Measurements from ENCODE around the gene DYNLT5. TPM values are rescaled to one million over a fixed set of nuclear protein-coding genes. Genes with fewer than 3 reads are reported as not detected.

The DYNLT5 gene
- polyA plus RNA-seq, 1 donor (not counting 4 experiments of a cell fraction or from before 2014, with no cell fraction given): not detected

GRCh38 chr1:66770694-66771093, 18.4 kb downstream of the DYNLT5 start:
- Histone ChIP-seq H2AFZ (ENCODE audit: control insufficient read depth, low read length) (no peak overlapping the region), H3K9me3 (ENCODE audit: control insufficient read depth, low read depth, low read length) (no peaks in the 10 kb centered on the region), H3K9ac (ENCODE audit: control insufficient read depth, extremely low read depth, insufficient read depth, low read length) (no peak overlapping the region), H3K4me1 (ENCODE audit: control insufficient read depth, extremely low read depth, insufficient read depth, low read length) (no peaks in the 10 kb centered on the region), H3K27ac (ENCODE audit: control insufficient read depth, insufficient read depth, low read length) (no peak overlapping the region), H3K27me3 (ENCODE audit: control insufficient read depth, extremely low read depth, insufficient read depth, low read length) (no peaks in the 10 kb centered on the region), H3K4me2 (ENCODE audit: control insufficient read depth, extremely low read depth, insufficient read depth, low read depth, low read length) (no peak overlapping the region), H3K79me2 (ENCODE audit: control insufficient read depth, insufficient read depth, low read length) (no peaks in the 10 kb centered on the region), H3K4me3 (ENCODE audit: control insufficient read depth in 2 of 3, extremely low read depth in 1 of 3, insufficient read depth in 2 of 3, low read depth in 1 of 3, low read length in 3 of 3) (no peak overlapping the region), H3K36me3 (ENCODE audit: control insufficient read depth in 2 of 2, extremely low read depth in 1 of 2, insufficient read depth in 2 of 2, low read length in 2 of 2) (no peaks in the 10 kb centered on the region), H4K20me1 (ENCODE audit: control insufficient read depth, extremely low read depth, insufficient read depth, low read length) (no peaks in the 10 kb centered on the region), H3K9me1 (ENCODE audit: control insufficient read depth, extremely low read depth, insufficient read depth, low read length) (no peaks in the 10 kb centered on the region)
- TF ChIP-seq EZH2 (IDR thresholded peaks at IDR 0.05; ENCODE audit: low read length): no peak
- TF ChIP-seq CTCF (optimal IDR thresholded peaks at IDR 0.05 in 1 of 3, IDR thresholded peaks at IDR 0.05 in 1 of 3, conservative IDR thresholded peaks at IDR 0.05 in 1 of 3; ENCODE audit: extremely low read depth in 1 of 3, insufficient read depth in 2 of 3, low read length in 3 of 3): no peak
- FAIRE-seq (no peak), DNase-seq (ENCODE audit: low read depth, low spot score) (no peak)
- dilution Hi-C loops (cut with MboI; ENCODE audit: extremely low pct_ligation_motif_present, low sequenced_read_pairs): no loop called here

- no peak overlapping the region for H3K9ac ChIP-seq (ENCODE audit: control insufficient read depth, extremely low read depth, insufficient read depth, low read length)
- H3K9me1 ChIP-seq (ENCODE audit: control insufficient read depth, extremely low read depth, insufficient read depth, low read length): no peaks in the 10 kb centered on the region
- H3K27ac ChIP-seq (ENCODE audit: control insufficient read depth, insufficient read depth, low read length): no peak overlapping the region
- no peak overlapping the region for H2AFZ ChIP-seq (ENCODE audit: control insufficient read depth, low read length)
- no peaks in the 10 kb centered on the region for H3K9me3 ChIP-seq (ENCODE audit: control insufficient read depth, low read depth, low read length)
- no peaks in the 10 kb centered on the region for H3K36me3 ChIP-seq (ENCODE audit: control insufficient read depth in 2 of 2, extremely low read depth in 1 of 2, insufficient read depth in 2 of 2, low read length in 2 of 2)
- H4K20me1 ChIP-seq (ENCODE audit: control insufficient read depth, extremely low read depth, insufficient read depth, low read length): no peaks in the 10 kb centered on the region
- DNase-seq (ENCODE audit: low read depth, low spot score) (no peak), FAIRE-seq (no peak)
- H3K27me3 ChIP-seq (ENCODE audit: control insufficient read depth, extremely low read depth, insufficient read depth, low read length): peaks cover 3% of the 10 kb centered on the region
- TF ChIP-seq CTCF (optimal IDR thresholded peaks at IDR 0.05 in 1 of 3, IDR thresholded peaks at IDR 0.05 in 1 of 3, conservative IDR thresholded peaks at IDR 0.05 in 1 of 3; ENCODE audit: extremely low read depth in 1 of 3, insufficient read depth in 2 of 3, low read length in 3 of 3): no peak
- TF ChIP-seq EZH2 (IDR thresholded peaks at IDR 0.05; ENCODE audit: low read length): no peak
- no peaks in the 10 kb centered on the region for H3K79me2 ChIP-seq (ENCODE audit: control insufficient read depth, insufficient read depth, low read length)
- no peak overlapping the region for H3K4me3 ChIP-seq (ENCODE audit: control insufficient read depth in 2 of 3, extremely low read depth in 1 of 3, insufficient read depth in 2 of 3, low read depth in 1 of 3, low read length in 3 of 3)
- H3K4me2 ChIP-seq (ENCODE audit: control insufficient read depth, extremely low read depth, insufficient read depth, low read depth, low read length): no peak overlapping the region
- dilution Hi-C loops (cut with MboI; ENCODE audit: extremely low pct_ligation_motif_present, low sequenced_read_pairs): no loop called here
- H3K4me1 ChIP-seq (ENCODE audit: control insufficient read depth, extremely low read depth, insufficient read depth, low read length): no peaks in the 10 kb centered on the region
Measured at GRCh38 chr1:66773227-66773626, 21.0 kb downstream of the DYNLT5 start.

All from keratinocyte (primary cell).